Neural progenitor cell (in vitro differentiated cells): ENCODE data around the gene IL17RE.

Experiments
- EZH2 ChIP-seq: fragments of 200-600 bp; sonication (generic); IDR thresholded peaks from 2 replicates; pipeline ENCODE4 v1.6.1; 2017; ENCODE audit warnings: antibody characterized with exemption, mild to moderate bottlenecking, moderate library complexity
- EZH2phosphoT487 ChIP-seq: fragments of 200-600 bp; sonication (generic); IDR thresholded peaks from 2 replicates; pipeline ENCODE4 v1.6.1; 2017; ENCODE audit warnings: antibody characterized with exemption
- TF ChIP-seq, protein P1 (sequence below): fragments of 200-600 bp; sonication (generic); IDR thresholded peaks from 2 replicates; pipeline ENCODE4 v1.5.1; 2017; ENCODE audit warnings: antibody characterized with exemption, mild to moderate bottlenecking

DNA sequence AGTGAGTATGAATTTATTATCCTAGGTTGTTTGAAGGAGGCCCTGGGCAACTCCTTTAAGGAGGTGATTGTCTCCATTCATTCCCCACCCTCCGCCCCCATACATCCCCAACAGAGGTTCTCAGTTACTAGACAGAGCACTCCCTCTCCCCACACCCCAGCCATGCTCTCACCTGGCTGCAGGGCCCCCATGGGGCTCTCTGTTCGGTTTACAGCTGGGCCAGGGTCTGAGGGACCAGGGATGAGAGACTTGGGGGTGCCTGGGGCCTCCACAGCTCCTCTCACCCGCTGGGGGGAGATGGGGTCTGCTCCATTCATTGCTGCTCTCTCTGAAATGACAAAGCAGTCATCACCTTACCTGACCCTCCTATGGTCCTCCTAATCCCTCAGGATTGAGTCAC, 45.9 kb downstream of the IL17RE start:
- TF ChIP-seq, protein P1, sequence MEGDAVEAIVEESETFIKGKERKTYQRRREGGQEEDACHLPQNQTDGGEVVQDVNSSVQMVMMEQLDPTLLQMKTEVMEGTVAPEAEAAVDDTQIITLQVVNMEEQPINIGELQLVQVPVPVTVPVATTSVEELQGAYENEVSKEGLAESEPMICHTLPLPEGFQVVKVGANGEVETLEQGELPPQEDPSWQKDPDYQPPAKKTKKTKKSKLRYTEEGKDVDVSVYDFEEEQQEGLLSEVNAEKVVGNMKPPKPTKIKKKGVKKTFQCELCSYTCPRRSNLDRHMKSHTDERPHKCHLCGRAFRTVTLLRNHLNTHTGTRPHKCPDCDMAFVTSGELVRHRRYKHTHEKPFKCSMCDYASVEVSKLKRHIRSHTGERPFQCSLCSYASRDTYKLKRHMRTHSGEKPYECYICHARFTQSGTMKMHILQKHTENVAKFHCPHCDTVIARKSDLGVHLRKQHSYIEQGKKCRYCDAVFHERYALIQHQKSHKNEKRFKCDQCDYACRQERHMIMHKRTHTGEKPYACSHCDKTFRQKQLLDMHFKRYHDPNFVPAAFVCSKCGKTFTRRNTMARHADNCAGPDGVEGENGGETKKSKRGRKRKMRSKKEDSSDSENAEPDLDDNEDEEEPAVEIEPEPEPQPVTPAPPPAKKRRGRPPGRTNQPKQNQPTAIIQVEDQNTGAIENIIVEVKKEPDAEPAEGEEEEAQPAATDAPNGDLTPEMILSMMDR: no peak
- no peak for TF ChIP-seq EZH2
- no peak for TF ChIP-seq EZH2phosphoT487
